IMR-90 (cell line): ENCODE measurements around the gene PPM1D. TPM values are rescaled to one million over a fixed set of nuclear protein-coding genes. Genes with fewer than 3 reads are reported as not detected.

Source experiments
- ATAC-seq: fragments of 200-7000 bp; cut with Tn5 transposase; 2 replicates; pipeline ENCODE4 v1.9.1; 2020; ENCODE audit warnings: low read depth, mild to moderate bottlenecking, moderate library complexity
- BruUV-seq: library from RNA; stranded (reverse); fragments of 400-500 nt; replicated peaks from 2 replicates; lab custom pipeline; 2021; lab: Mats Ljungman, UMichigan
- CTCF ChIA-PET: fragments of 300-600 bp; formaldehyde crosslinking; extraction: SDS; loops from one replicate; lab custom pipeline; 2021; ENCODE audit warnings: antibody characterized with exemption; lab: Yijun Ruan, JAX
- POLR2A ChIA-PET: fragments of 300-600 bp; sonication (Branson Sonifier 250); formaldehyde crosslinking; loops from one replicate; lab custom pipeline; 2022; ENCODE audit warnings: antibody characterized with exemption; ENCODE audit not compliant: unreplicated experiment; lab: Charles Lee
- DNase-seq: peaks from one replicate; pipeline ENCODE4 v3.0.0; 2013
- H2AFZ ChIP-seq: replicated peaks from 2 replicates; pipeline ENCODE3; 2013; ENCODE audit warnings: low read length, mild to moderate bottlenecking; ENCODE audit not compliant: poor library complexity
- H2AK5ac ChIP-seq: 2 replicates; pipeline ENCODE4 v1.6.1; 2013; ENCODE audit warnings: low read depth, low read length, inconsistent platforms
- H2AK9ac ChIP-seq: replicated peaks from 2 replicates; pipeline ENCODE3; 2013; ENCODE audit warnings: mild to moderate bottlenecking, low read depth, low read length, moderate library complexity; ENCODE audit not compliant: poor library complexity
- H2BK120ac ChIP-seq: 2 replicates; pipeline ENCODE4 v1.6.1; 2013; ENCODE audit warnings: low read depth, low read length, inconsistent platforms
- H2BK15ac ChIP-seq: 3 replicates; pipeline ENCODE4 v1.6.1; 2013; ENCODE audit warnings: low read depth, low read length, inconsistent platforms
- H2BK20ac ChIP-seq: 2 replicates; pipeline ENCODE4 v1.6.1; 2013; ENCODE audit warnings: low read depth, mild to moderate bottlenecking, inconsistent platforms, low read length, moderate library complexity
- H2BK5ac ChIP-seq: 2 replicates; pipeline ENCODE4 v1.6.1; 2013; ENCODE audit warnings: mild to moderate bottlenecking, low read depth, low read length, inconsistent platforms; ENCODE audit not compliant: poor library complexity, severe bottlenecking
- H3K14ac ChIP-seq: replicated peaks from 2 replicates; pipeline ENCODE4 v1.6.1; 2013; ENCODE audit warnings: low read depth, low read length, inconsistent platforms
- H3K18ac ChIP-seq: 2 replicates; pipeline ENCODE4 v1.6.1; 2013; ENCODE audit warnings: low read depth, low read length, control low read depth
- H3K23ac ChIP-seq: 2 replicates; pipeline ENCODE4 v1.6.1; 2013; ENCODE audit warnings: low read depth, low read length, inconsistent platforms
- H3K27ac ChIP-seq: 2 replicates; pipeline ENCODE4 v1.5.1; 2013; ENCODE audit warnings: mild to moderate bottlenecking, control low read depth, low read length; ENCODE audit not compliant: insufficient read depth
- H3K27me3 ChIP-seq: 2 replicates; pipeline ENCODE4 v1.6.1; 2013; ENCODE audit warnings: low read length; ENCODE audit not compliant: control insufficient read depth, insufficient read depth
- H3K36me3 ChIP-seq: 2 replicates; pipeline ENCODE4 v1.6.1; 2013; ENCODE audit warnings: low read length, mixed read lengths; ENCODE audit not compliant: control insufficient read depth, insufficient read depth
- H3K4ac ChIP-seq: 2 replicates; pipeline ENCODE4 v1.6.1; 2013; ENCODE audit warnings: low read depth, low read length, inconsistent platforms
- H3K4me1 ChIP-seq: 2 replicates; pipeline ENCODE4 v1.6.1; 2013; ENCODE audit warnings: low read length, mixed read lengths; ENCODE audit not compliant: control insufficient read depth, insufficient read depth
- H3K4me2 ChIP-seq: 2 replicates; pipeline ENCODE4 v1.6.1; 2013; ENCODE audit warnings: low read depth, mild to moderate bottlenecking, control low read depth, low read length, moderate library complexity
- H3K4me3 ChIP-seq: 2 replicates; pipeline ENCODE4 v1.5.1; 2013; ENCODE audit warnings: low read depth, mild to moderate bottlenecking, control low read depth, low read length, moderate library complexity; ENCODE audit not compliant: insufficient read depth
- H3K56ac ChIP-seq: 2 replicates; pipeline ENCODE4 v1.6.1; 2013; ENCODE audit warnings: low read length, inconsistent platforms; ENCODE audit not compliant: insufficient read depth; ENCODE audit errors: extremely low read depth
- H3K79me1 ChIP-seq, 2 experiments: 2 replicates each; pipeline ENCODE4 v1.6.1; 2013; ENCODE audit warnings: low read length in 2 of 2, inconsistent platforms in 1 of 2, low read depth in 1 of 2
- H3K9ac ChIP-seq: 2 replicates; pipeline ENCODE4 v1.6.1; 2013; ENCODE audit warnings: low read depth, low read length, control low read depth
- H3K9me1 ChIP-seq: 2 replicates; pipeline ENCODE4 v1.6.1; 2013; ENCODE audit warnings: low read length, inconsistent platforms; ENCODE audit not compliant: insufficient read depth
- H3K9me3 ChIP-seq: 2 replicates; pipeline ENCODE4 v1.6.1; 2013; ENCODE audit warnings: low read length; ENCODE audit not compliant: control insufficient read depth, insufficient read depth
- H4K20me1 ChIP-seq: 2 replicates; pipeline ENCODE4 v1.6.1; 2013; ENCODE audit warnings: low read length, inconsistent platforms; ENCODE audit not compliant: insufficient read depth
- H4K5ac ChIP-seq: 2 replicates; pipeline ENCODE4 v1.6.1; 2013; ENCODE audit warnings: mild to moderate bottlenecking, low read depth, low read length, control low read depth
- H4K8ac ChIP-seq, 2 experiments: 2 replicates each; pipeline ENCODE4 v1.6.1; 2013; ENCODE audit warnings: low read depth in 2 of 2, low read length in 2 of 2, control low read depth in 1 of 2, inconsistent platforms in 1 of 2
- H4K91ac ChIP-seq: 2 replicates; pipeline ENCODE4 v1.6.1; 2013; ENCODE audit warnings: low read depth, low read length, inconsistent platforms; ENCODE audit not compliant: insufficient read depth
- BHLHE40 ChIP-seq: fragments of 150-350 bp; IDR thresholded peaks from 2 replicates; pipeline ENCODE4 v1.6.1; 2016; ENCODE audit warnings: mild to moderate bottlenecking, low read depth, low read length
- MAFK ChIP-seq: IDR thresholded peaks from 2 replicates; pipeline ENCODE4 v1.6.1; 2012; ENCODE audit warnings: low read depth, low read length, improper control_type of control experiment
- MAZ ChIP-seq: IDR thresholded peaks from 2 replicates; pipeline ENCODE4 v1.6.1; 2012; ENCODE audit warnings: low read depth, mild to moderate bottlenecking, low read length, improper control_type of control experiment, moderate library complexity, borderline replicate concordance
- RAD21 ChIP-seq: IDR thresholded peaks from 2 replicates; pipeline ENCODE4 v1.6.1; 2012; ENCODE audit warnings: low read length, improper control_type of control experiment
- RFX5 ChIP-seq: IDR thresholded peaks from 2 replicates; pipeline ENCODE4 v1.8.0; 2012; ENCODE audit warnings: low read depth, mild to moderate bottlenecking, low read length, moderate library complexity
- WGBS, 2 experiments: methylation state at CpG; one replicate each; pipeline versions ENCODE4 v1.1.5 to v1.1.7; 2013; ENCODE audit warnings: missing lambda C conversion rate in 2 of 2; ENCODE audit not compliant: insufficient read length in 1 of 2; ENCODE audit errors: extremely low coverage in 2 of 2; 5-methylcytosine and 5-hydroxymethylcytosine counted together
- dilution Hi-C: fragments of 300-500 bp; cut with HindIII; formaldehyde crosslinking; loops from one replicate; pipeline ENCODE4 v1.14.3; 2018; ENCODE audit warnings: low sequenced_read_pairs; ENCODE audit not compliant: unreplicated experiment
- in situ Hi-C: fragments of 300-500 bp; cut with MboI; formaldehyde crosslinking; loops from 3 replicates; pipeline ENCODE4 v1.14.3; 2019; ENCODE audit warnings: low sequenced_read_pairs, inconsistent platforms, mixed read lengths
- intact Hi-C: fragments of 100-400 bp; cut with micrococcal nuclease; formaldehyde crosslinking; loops from 2 replicates; pipeline ENCODE4 v1.10.0; 2022
- polyA plus RNA-seq, 3 experiments: library from polyadenylated mRNA; depleted of rRNA; stranded (reverse); fragments of >200 nt; gene quantifications; 2 replicates each; pipeline ENCODE4 v1.2.3, GENCODE V29; 2012; ENCODE audit warnings: low replicate concordance in 1 of 3
- total RNA-seq: library from RNA; depleted of rRNA; stranded (reverse); fragments of >200 nt; gene quantifications from 2 replicates; pipeline ENCODE4 v1.2.3, GENCODE V29; 2012
- TF ChIP-seq, protein P1 (sequence below): fragments of 150-350 bp; IDR thresholded peaks from 2 replicates; pipeline ENCODE4 v1.6.1; 2016; ENCODE audit warnings: low read depth, mild to moderate bottlenecking, low read length, moderate library complexity, borderline replicate concordance
- TF ChIP-seq, protein P2 (sequence below): conservative IDR thresholded peaks from 2 replicates; pipeline ENCODE4 v1.5.1; 2012; ENCODE audit warnings: mild to moderate bottlenecking, low read depth, low read length, improper control_type of control experiment

The PPM1D gene
- total and polyA plus RNA-seq, 2 of the 4 experiments (the other 2 are of a cell fraction), result 5.5 to 16.1 TPM

DNA sequence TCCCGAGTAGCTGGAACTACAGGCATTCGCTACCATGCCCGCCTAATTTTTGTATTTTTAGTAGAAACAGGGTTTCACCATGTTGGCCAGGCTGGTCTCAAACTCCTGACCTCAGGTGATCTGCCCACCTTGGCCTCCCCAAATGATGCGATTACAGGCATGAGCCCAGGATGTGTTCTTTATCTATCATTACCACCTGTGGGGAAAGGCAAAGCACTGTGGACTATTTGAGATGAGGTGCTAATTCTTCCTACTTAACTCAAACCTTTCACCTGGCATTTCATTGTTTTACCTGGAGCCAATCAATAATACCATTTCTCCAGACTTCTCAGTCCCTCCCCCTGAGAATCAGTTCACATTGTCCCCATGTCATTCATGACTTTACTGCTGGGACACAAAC lies 20.4 kb upstream of the PPM1D start:
- BruUV-seq, result no TSS peak
- dilution Hi-C loops (no loop called here), in situ Hi-C loops (no loop called here), intact Hi-C loops (no loop called here)
- no peak overlapping the region for H2BK5ac ChIP-seq
- H4K20me1 ChIP-seq, result no peaks in the 10 kb centered on the region
- no peaks in the 10 kb centered on the region; the same call in 1 of the 2 replicates for H3K9me1 ChIP-seq
- H4K91ac ChIP-seq, result no peak overlapping the region
- H3K27ac ChIP-seq, result no peak overlapping the region
- WGBS, 2 experiments, result 83% methylated on average over 3 of the region's 4 CpGs; no CpG with 5 or more reads in 1 of the 2 experiments
- TF ChIP-seq, protein P1, sequence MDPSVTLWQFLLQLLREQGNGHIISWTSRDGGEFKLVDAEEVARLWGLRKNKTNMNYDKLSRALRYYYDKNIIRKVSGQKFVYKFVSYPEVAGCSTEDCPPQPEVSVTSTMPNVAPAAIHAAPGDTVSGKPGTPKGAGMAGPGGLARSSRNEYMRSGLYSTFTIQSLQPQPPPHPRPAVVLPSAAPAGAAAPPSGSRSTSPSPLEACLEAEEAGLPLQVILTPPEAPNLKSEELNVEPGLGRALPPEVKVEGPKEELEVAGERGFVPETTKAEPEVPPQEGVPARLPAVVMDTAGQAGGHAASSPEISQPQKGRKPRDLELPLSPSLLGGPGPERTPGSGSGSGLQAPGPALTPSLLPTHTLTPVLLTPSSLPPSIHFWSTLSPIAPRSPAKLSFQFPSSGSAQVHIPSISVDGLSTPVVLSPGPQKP, result no peak
- TF ChIP-seq, protein P2, sequence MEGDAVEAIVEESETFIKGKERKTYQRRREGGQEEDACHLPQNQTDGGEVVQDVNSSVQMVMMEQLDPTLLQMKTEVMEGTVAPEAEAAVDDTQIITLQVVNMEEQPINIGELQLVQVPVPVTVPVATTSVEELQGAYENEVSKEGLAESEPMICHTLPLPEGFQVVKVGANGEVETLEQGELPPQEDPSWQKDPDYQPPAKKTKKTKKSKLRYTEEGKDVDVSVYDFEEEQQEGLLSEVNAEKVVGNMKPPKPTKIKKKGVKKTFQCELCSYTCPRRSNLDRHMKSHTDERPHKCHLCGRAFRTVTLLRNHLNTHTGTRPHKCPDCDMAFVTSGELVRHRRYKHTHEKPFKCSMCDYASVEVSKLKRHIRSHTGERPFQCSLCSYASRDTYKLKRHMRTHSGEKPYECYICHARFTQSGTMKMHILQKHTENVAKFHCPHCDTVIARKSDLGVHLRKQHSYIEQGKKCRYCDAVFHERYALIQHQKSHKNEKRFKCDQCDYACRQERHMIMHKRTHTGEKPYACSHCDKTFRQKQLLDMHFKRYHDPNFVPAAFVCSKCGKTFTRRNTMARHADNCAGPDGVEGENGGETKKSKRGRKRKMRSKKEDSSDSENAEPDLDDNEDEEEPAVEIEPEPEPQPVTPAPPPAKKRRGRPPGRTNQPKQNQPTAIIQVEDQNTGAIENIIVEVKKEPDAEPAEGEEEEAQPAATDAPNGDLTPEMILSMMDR, result no peak
- no peak for TF ChIP-seq RAD21
- TF ChIP-seq RFX5, result no peak
- TF ChIP-seq MAZ, result no peak
- TF ChIP-seq MAFK, result no peak
- no peak for TF ChIP-seq BHLHE40
- DNase-seq, result no peak
- no peak overlapping the region for H3K4me3 ChIP-seq
- H3K18ac ChIP-seq, result no peak overlapping the region
- no peak overlapping the region for H4K8ac ChIP-seq
- H2AFZ ChIP-seq, result no peak overlapping the region
- H3K27me3 ChIP-seq, result no peaks in the 10 kb centered on the region
- no peak overlapping the region for H3K56ac ChIP-seq
- no peak overlapping the region for H2BK20ac ChIP-seq
- no peak overlapping the region for H3K4me2 ChIP-seq
- H3K23ac ChIP-seq, result no peak overlapping the region
- H3K9ac ChIP-seq, result no peak overlapping the region
- no peak overlapping the region for H2AK9ac ChIP-seq
- no peak overlapping the region for H4K5ac ChIP-seq
- H2AK5ac ChIP-seq, result no peak overlapping the region
- H2BK15ac ChIP-seq, result no peak overlapping the region
- H3K79me1 ChIP-seq, result no peaks in the 10 kb centered on the region
- no peaks in the 10 kb centered on the region for H3K36me3 ChIP-seq
- no peak overlapping the region for H3K4ac ChIP-seq
- peaks cover 2% of the 10 kb centered on the region; the same call in 1 of the 2 replicates for H3K4me1 ChIP-seq
- no peak overlapping the region for H3K14ac ChIP-seq
- ChIA-PET POLR2A (no interaction called here), CTCF (no interaction called here)
- ATAC-seq, result no peak
- H3K9me3 ChIP-seq, result no peaks in the 10 kb centered on the region
- no peak overlapping the region for H2BK120ac ChIP-seq
